MM.1S (cell line): ENCODE results near the gene RGS17.

Experiments
- CTCF ChIP-seq: fragments of 300-600 bp; sonication (generic); IDR thresholded peaks from 2 replicates; pipeline ENCODE4 v1.5.1; 2016; ENCODE audit warnings: antibody characterized with exemption, low read length, mixed read lengths
- EZH2 ChIP-seq: fragments of 300-600 bp; sonication (generic); optimal IDR thresholded peaks from 2 replicates; pipeline ENCODE3; 2017; ENCODE audit warnings: low read depth, mild to moderate bottlenecking, antibody characterized with exemption, low read length, mixed read lengths

DNA sequence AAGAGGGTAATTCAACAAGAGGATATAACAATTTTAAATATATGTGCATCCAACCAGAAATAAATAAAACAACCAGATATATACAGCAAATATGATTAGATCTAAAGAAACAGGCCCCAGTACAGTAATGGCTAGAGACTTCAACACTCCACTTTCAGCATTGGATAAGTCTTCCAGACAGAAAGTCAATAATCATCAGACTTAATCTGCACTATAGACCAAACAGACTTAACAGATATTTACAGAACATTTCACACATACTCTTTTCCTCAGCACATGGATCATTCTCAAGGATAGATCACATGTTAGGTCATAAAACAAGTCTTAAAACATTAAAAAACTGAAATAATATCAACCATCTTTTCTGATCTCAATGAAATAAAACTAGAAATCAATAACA lies 65.9 kb downstream of the RGS17 start:
- TF ChIP-seq CTCF, result no peak
- TF ChIP-seq EZH2, result no peak
